Measurements from ENCODE around the gene TMPRSS11D.

DNA sequence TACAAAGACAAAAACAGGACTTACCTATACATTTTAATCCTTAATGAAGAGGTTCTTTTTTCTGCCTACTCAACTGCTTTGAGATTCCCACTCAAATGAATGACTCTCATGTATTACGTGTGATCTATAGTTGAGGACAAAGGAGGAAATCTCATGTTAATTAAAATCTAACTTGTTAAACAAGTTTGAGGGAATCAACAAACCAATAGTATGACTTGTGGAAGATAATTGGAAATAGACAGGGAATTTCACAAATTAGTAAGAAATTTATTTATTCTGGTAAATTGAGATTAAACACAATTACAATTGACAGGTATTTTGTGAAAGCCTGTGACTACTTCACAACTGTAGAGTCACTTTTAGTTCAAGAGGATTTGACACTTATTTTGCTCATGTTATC is at the start of gene TMPRSS11D:
- TF ChIP-seq, protein P1, sequence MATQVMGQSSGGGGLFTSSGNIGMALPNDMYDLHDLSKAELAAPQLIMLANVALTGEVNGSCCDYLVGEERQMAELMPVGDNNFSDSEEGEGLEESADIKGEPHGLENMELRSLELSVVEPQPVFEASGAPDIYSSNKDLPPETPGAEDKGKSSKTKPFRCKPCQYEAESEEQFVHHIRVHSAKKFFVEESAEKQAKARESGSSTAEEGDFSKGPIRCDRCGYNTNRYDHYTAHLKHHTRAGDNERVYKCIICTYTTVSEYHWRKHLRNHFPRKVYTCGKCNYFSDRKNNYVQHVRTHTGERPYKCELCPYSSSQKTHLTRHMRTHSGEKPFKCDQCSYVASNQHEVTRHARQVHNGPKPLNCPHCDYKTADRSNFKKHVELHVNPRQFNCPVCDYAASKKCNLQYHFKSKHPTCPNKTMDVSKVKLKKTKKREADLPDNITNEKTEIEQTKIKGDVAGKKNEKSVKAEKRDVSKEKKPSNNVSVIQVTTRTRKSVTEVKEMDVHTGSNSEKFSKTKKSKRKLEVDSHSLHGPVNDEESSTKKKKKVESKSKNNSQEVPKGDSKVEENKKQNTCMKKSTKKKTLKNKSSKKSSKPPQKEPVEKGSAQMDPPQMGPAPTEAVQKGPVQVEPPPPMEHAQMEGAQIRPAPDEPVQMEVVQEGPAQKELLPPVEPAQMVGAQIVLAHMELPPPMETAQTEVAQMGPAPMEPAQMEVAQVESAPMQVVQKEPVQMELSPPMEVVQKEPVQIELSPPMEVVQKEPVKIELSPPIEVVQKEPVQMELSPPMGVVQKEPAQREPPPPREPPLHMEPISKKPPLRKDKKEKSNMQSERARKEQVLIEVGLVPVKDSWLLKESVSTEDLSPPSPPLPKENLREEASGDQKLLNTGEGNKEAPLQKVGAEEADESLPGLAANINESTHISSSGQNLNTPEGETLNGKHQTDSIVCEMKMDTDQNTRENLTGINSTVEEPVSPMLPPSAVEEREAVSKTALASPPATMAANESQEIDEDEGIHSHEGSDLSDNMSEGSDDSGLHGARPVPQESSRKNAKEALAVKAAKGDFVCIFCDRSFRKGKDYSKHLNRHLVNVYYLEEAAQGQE (IDR thresholded peaks at IDR 0.05) = no peak
- TF ChIP-seq, protein P2, sequence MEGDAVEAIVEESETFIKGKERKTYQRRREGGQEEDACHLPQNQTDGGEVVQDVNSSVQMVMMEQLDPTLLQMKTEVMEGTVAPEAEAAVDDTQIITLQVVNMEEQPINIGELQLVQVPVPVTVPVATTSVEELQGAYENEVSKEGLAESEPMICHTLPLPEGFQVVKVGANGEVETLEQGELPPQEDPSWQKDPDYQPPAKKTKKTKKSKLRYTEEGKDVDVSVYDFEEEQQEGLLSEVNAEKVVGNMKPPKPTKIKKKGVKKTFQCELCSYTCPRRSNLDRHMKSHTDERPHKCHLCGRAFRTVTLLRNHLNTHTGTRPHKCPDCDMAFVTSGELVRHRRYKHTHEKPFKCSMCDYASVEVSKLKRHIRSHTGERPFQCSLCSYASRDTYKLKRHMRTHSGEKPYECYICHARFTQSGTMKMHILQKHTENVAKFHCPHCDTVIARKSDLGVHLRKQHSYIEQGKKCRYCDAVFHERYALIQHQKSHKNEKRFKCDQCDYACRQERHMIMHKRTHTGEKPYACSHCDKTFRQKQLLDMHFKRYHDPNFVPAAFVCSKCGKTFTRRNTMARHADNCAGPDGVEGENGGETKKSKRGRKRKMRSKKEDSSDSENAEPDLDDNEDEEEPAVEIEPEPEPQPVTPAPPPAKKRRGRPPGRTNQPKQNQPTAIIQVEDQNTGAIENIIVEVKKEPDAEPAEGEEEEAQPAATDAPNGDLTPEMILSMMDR (IDR thresholded peaks at IDR 0.05) = no peak
- TF ChIP-seq, protein P3, sequence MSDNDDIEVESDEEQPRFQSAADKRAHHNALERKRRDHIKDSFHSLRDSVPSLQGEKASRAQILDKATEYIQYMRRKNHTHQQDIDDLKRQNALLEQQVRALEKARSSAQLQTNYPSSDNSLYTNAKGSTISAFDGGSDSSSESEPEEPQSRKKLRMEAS (IDR thresholded peaks at IDR 0.05) = no peak
- TF ChIP-seq MAFK (IDR thresholded peaks at IDR 0.05; ENCODE audit: partially characterized antibody) (no peak), MAZ (IDR thresholded peaks at IDR 0.05; ENCODE audit: borderline replicate concordance, low read depth, low read length) (no peak), KDM1A (IDR thresholded peaks at IDR 0.05; ENCODE audit: low read depth) (no peak), HDAC2 (IDR thresholded peaks at IDR 0.05) (no peak), SREBF2 (IDR thresholded peaks at IDR 0.05) (no peak), CBX2 (IDR thresholded peaks at IDR 0.05; ENCODE audit: borderline replicate concordance, low read depth) (no peak), JUN (IDR thresholded peaks at IDR 0.05) (no peak), POLR2A (IDR thresholded peaks at IDR 0.05; ENCODE audit: low read length) (no peak), EP300 (IDR thresholded peaks at IDR 0.05) (no peak), ZFP36 (IDR thresholded peaks at IDR 0.05; ENCODE audit: borderline replicate concordance, partially characterized antibody) (no peak)
